HEK293 (cell line): ENCODE measurements around the gene TRAPPC8.
A peak's percentile ranks its signal among the peaks of the same experiment; 100 is the strongest.

Source experiments
- AEBP2 ChIP-seq: fragments of 450-650 bp; formaldehyde crosslinking; IDR thresholded peaks from 2 replicates; pipeline ENCODE4 v1.5.1; 2016; ENCODE audit warnings: missing biosample characterization, missing genetic modification characterization, borderline replicate concordance
- KLF1 ChIP-seq: fragments of 450-650 bp; formaldehyde crosslinking; IDR thresholded peaks from 2 replicates; pipeline ENCODE4 v1.5.1; 2016; ENCODE audit warnings: missing biosample characterization, missing genetic modification characterization
- KLF16 ChIP-seq: fragments of 450-650 bp; formaldehyde crosslinking; IDR thresholded peaks from 2 replicates; pipeline ENCODE4 v1.5.1; 2017; ENCODE audit warnings: missing biosample characterization, missing genetic modification characterization
- MEIS1 ChIP-seq: sonication (generic); formaldehyde crosslinking; IDR thresholded peaks from 2 replicates; pipeline ENCODE4 v1.8.1; 2022; ENCODE audit warnings: missing genetic modification reagents, mild to moderate bottlenecking, borderline replicate concordance
- REPIN1 ChIP-seq: fragments of 450-650 bp; formaldehyde crosslinking; IDR thresholded peaks from 2 replicates; pipeline ENCODE4 v1.5.1; 2017; ENCODE audit warnings: missing biosample characterization, missing genetic modification characterization, low read depth
- SP3 ChIP-seq: fragments of 450-650 bp; formaldehyde crosslinking; IDR thresholded peaks from 2 replicates; pipeline ENCODE4 v1.5.1; 2016; ENCODE audit warnings: missing biosample characterization, missing genetic modification characterization
- ZBTB6 ChIP-seq: fragments of 450-650 bp; formaldehyde crosslinking; IDR thresholded peaks from 2 replicates; pipeline ENCODE4 v1.5.1; 2017; ENCODE audit warnings: missing biosample characterization, missing genetic modification characterization
- ZBTB8A ChIP-seq: fragments of 450-650 bp; formaldehyde crosslinking; IDR thresholded peaks from 2 replicates; pipeline ENCODE4 v1.5.1; 2016; ENCODE audit warnings: missing biosample characterization, missing genetic modification characterization
- ZNF10 ChIP-seq: fragments of 450-650 bp; formaldehyde crosslinking; IDR thresholded peaks from 2 replicates; pipeline ENCODE4 v1.5.1; 2017; ENCODE audit warnings: missing biosample characterization, missing genetic modification characterization
- ZNF155 ChIP-seq: fragments of 450-650 bp; formaldehyde crosslinking; IDR thresholded peaks from 2 replicates; pipeline ENCODE4 v1.5.1; 2016; ENCODE audit warnings: missing biosample characterization, missing genetic modification characterization
- ZNF16 ChIP-seq: fragments of 450-650 bp; formaldehyde crosslinking; IDR thresholded peaks from 2 replicates; pipeline ENCODE4 v1.5.1; 2016; ENCODE audit warnings: low read depth, missing biosample characterization, missing genetic modification characterization
- ZNF174 ChIP-seq: fragments of 450-650 bp; formaldehyde crosslinking; IDR thresholded peaks from 2 replicates; pipeline ENCODE4 v1.5.0; 2017; ENCODE audit warnings: missing biosample characterization, mild to moderate bottlenecking, missing genetic modification characterization
- ZNF2 ChIP-seq: fragments of 450-650 bp; formaldehyde crosslinking; IDR thresholded peaks from 2 replicates; pipeline ENCODE4 v1.5.1; 2016; ENCODE audit warnings: missing biosample characterization, missing genetic modification characterization
- ZNF274 ChIP-seq, 2 experiments: fragments of 200-500 bp in 1 of 2; fragments of 450-650 bp in 1 of 2; sonication (Bioruptor generic) in 1 of 2; formaldehyde crosslinking in 1 of 2; IDR thresholded peaks; 2 replicates each; pipeline versions ENCODE4 v1.5.1 to v1.6.1; 2014 to 2016; ENCODE audit warnings: borderline replicate concordance in 1 of 2, inconsistent platforms in 1 of 2, low read length in 1 of 2, missing biosample characterization in 1 of 2, missing genetic modification characterization in 1 of 2
- ZNF324 ChIP-seq: fragments of 450-650 bp; formaldehyde crosslinking; IDR thresholded peaks from 2 replicates; pipeline ENCODE4 v1.5.1; 2016; ENCODE audit warnings: missing biosample characterization, missing genetic modification characterization
- ZNF354C ChIP-seq: fragments of 450-650 bp; formaldehyde crosslinking; IDR thresholded peaks from 2 replicates; pipeline ENCODE4 v1.5.1; 2016; ENCODE audit warnings: missing biosample characterization, missing genetic modification characterization, low read depth, borderline replicate concordance
- ZNF394 ChIP-seq: fragments of 450-650 bp; formaldehyde crosslinking; IDR thresholded peaks from 2 replicates; pipeline ENCODE4 v1.5.1; 2016; ENCODE audit warnings: missing biosample characterization, missing genetic modification characterization, mild to moderate bottlenecking, moderate library complexity, borderline replicate concordance
- ZNF518A ChIP-seq: fragments of 450-650 bp; formaldehyde crosslinking; conservative IDR thresholded peaks from 2 replicates; pipeline ENCODE4 v1.5.1; 2016; ENCODE audit warnings: low read depth, missing biosample characterization, missing genetic modification characterization
- ZNF555 ChIP-seq: fragments of 450-650 bp; formaldehyde crosslinking; conservative IDR thresholded peaks from 2 replicates; pipeline ENCODE4 v1.5.1; 2017; ENCODE audit warnings: missing biosample characterization, mild to moderate bottlenecking, missing genetic modification characterization, inconsistent platforms
- ZNF629 ChIP-seq: fragments of 450-650 bp; formaldehyde crosslinking; IDR thresholded peaks from 2 replicates; pipeline ENCODE4 v1.5.1; 2017; ENCODE audit warnings: missing biosample characterization, missing genetic modification characterization
- ZNF658 ChIP-seq: fragments of 450-650 bp; formaldehyde crosslinking; IDR thresholded peaks from 2 replicates; pipeline ENCODE4; 2016; ENCODE audit warnings: missing biosample characterization, missing genetic modification characterization
- ZNF830 ChIP-seq: fragments of 450-650 bp; IDR thresholded peaks from 2 replicates; pipeline ENCODE4 v1.5.0; 2018; ENCODE audit warnings: missing biosample characterization, missing genetic modification characterization, low read depth, mild to moderate bottlenecking, moderate library complexity
- TF ChIP-seq, protein P1 (sequence below): fragments of 450-650 bp; formaldehyde crosslinking; IDR thresholded peaks from 2 replicates; pipeline ENCODE4 v1.5.1; 2016; ENCODE audit warnings: missing biosample characterization, missing genetic modification characterization
- TF ChIP-seq, protein P2 (sequence below): fragments of 450-650 bp; formaldehyde crosslinking; IDR thresholded peaks from 2 replicates; pipeline ENCODE4 v1.5.1; 2016; ENCODE audit warnings: missing biosample characterization, missing genetic modification characterization
- TF ChIP-seq, protein P3 (sequence below): fragments of 450-650 bp; formaldehyde crosslinking; IDR thresholded peaks from 2 replicates; pipeline ENCODE4 v1.5.1; 2016; ENCODE audit warnings: missing biosample characterization, missing genetic modification characterization, borderline replicate concordance

Gene TRAPPC8

DNA sequence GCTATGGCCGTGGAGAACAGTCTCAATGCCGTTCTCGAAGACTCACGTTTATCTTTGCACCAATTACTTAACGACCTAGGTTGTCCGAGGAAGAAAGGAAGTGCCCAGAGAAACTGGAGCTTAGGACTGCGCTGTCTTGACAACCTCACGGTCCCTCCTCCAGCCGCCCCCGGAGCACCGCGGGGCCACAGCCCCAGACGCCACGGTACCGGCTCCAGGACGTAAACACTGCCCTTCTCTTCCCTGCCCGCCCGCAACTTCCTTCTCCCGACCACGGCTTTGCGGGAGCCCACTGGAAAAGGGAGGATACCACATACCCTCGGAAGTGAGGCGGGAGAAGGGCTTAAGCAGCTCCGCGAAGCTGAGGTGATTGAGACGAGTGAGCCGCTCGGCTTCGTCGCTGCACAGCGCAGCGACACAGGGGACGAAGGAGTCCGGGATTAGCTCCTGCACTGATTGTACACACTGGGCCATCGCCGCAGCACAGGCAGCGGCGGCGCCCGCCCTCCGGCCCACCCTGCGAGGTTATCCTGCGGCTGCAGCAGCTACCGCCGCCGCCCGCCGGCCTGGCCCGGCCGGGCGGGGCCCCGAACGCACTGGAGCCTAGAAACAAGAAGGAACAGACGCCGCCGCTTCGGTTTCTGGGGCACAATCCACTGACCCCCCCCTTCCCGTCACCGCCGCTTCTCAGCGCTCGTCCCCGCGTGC, 483 bp downstream of the TRAPPC8 start (continued):
- TF ChIP-seq ZNF354C (tag by site-specific recombination) (no peak), ZNF155 (no peak), ZNF394 (tag by site-specific recombination) (no peak), ZNF274 (IDR thresholded peaks at IDR 0.05; ENCODE audit: low read length) (no peak), ZNF274 (tag by site-specific recombination; IDR thresholded peaks at IDR 0.05; ENCODE audit: borderline replicate concordance) (no peak), ZBTB8A (no peak), ZNF324 (tag by site-specific recombination) (no peak), KLF1 (tag by site-specific recombination) (0 out of 2 replicates have a peak, but pooled peaks have one; percentile 30), KLF16 (tag by site-specific recombination) (no peak), MEIS1 (CRISPR knock-in tag) (no peak), ZBTB6 (tag by site-specific recombination) (peak; percentile 83), ZNF174 (tag by site-specific recombination) (no peak), SP3 (tag by site-specific recombination) (peak; percentile 9; the same call in 1 of the 2 replicates), ZNF10 (tag by site-specific recombination) (no peak), AEBP2 (tag by site-specific recombination) (no peak), ZNF658 (tag by site-specific recombination) (no peak), ZNF555 (tag by site-specific recombination) (no peak), ZNF16 (tag by site-specific recombination) (no peak), ZNF518A (tag by site-specific recombination) (no peak), REPIN1 (no peak), ZNF830 (tag by site-specific recombination) (no peak), ZNF2 (tag by site-specific recombination) (no peak), ZNF629 (tag by site-specific recombination) (no peak)
- TF ChIP-seq, protein P1, sequence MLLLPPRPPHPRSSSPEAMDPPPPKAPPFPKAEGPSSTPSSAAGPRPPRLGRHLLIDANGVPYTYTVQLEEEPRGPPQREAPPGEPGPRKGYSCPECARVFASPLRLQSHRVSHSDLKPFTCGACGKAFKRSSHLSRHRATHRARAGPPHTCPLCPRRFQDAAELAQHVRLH (tag by site-specific recombination) = no peak
- TF ChIP-seq, protein P2, sequence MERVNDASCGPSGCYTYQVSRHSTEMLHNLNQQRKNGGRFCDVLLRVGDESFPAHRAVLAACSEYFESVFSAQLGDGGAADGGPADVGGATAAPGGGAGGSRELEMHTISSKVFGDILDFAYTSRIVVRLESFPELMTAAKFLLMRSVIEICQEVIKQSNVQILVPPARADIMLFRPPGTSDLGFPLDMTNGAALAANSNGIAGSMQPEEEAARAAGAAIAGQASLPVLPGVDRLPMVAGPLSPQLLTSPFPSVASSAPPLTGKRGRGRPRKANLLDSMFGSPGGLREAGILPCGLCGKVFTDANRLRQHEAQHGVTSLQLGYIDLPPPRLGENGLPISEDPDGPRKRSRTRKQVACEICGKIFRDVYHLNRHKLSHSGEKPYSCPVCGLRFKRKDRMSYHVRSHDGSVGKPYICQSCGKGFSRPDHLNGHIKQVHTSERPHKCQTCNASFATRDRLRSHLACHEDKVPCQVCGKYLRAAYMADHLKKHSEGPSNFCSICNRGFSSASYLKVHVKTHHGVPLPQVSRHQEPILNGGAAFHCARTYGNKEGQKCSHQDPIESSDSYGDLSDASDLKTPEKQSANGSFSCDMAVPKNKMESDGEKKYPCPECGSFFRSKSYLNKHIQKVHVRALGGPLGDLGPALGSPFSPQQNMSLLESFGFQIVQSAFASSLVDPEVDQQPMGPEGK (tag by site-specific recombination) = no peak; the same call in 1 of the 2 replicates
- TF ChIP-seq, protein P3, sequence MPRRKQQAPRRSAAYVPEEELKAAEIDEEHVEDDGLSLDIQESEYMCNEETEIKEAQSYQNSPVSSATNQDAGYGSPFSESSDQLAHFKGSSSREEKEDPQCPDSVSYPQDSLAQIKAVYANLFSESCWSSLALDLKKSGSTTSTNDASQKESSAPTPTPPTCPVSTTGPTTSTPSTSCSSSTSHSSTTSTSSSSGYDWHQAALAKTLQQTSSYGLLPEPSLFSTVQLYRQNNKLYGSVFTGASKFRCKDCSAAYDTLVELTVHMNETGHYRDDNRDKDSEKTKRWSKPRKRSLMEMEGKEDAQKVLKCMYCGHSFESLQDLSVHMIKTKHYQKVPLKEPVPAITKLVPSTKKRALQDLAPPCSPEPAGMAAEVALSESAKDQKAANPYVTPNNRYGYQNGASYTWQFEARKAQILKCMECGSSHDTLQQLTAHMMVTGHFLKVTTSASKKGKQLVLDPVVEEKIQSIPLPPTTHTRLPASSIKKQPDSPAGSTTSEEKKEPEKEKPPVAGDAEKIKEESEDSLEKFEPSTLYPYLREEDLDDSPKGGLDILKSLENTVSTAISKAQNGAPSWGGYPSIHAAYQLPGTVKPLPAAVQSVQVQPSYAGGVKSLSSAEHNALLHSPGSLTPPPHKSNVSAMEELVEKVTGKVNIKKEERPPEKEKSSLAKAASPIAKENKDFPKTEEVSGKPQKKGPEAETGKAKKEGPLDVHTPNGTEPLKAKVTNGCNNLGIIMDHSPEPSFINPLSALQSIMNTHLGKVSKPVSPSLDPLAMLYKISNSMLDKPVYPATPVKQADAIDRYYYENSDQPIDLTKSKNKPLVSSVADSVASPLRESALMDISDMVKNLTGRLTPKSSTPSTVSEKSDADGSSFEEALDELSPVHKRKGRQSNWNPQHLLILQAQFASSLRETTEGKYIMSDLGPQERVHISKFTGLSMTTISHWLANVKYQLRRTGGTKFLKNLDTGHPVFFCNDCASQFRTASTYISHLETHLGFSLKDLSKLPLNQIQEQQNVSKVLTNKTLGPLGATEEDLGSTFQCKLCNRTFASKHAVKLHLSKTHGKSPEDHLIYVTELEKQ (tag by site-specific recombination) = no peak
